K562 (cell line): ENCODE results near the gene ZGLP1. TPM values are rescaled to one million over a fixed set of nuclear protein-coding genes. Genes with fewer than 3 reads are reported as not detected.

Source experiments
- AFF4 ChIP-seq: sonication (generic); formaldehyde crosslinking; IDR thresholded peaks from 2 replicates; pipeline ENCODE4 v1.8.0; 2023; ENCODE audit warnings: mild to moderate bottlenecking, missing genetic modification reagents
- CREB3L1 ChIP-seq: fragments of 450-650 bp; IDR thresholded peaks from 2 replicates; pipeline ENCODE4 v1.6.1; 2014; ENCODE audit warnings: low read depth, mild to moderate bottlenecking, moderate library complexity, borderline replicate concordance
- FOXM1 ChIP-seq, 2 experiments: fragments of 450-650 bp in 1 of 2; sonication (generic) in 1 of 2; formaldehyde crosslinking in 1 of 2; IDR thresholded peaks; 2 replicates each; pipeline versions ENCODE4 v1.6.1 to v1.9.0; 2017 to 2022; ENCODE audit warnings: low read depth in 2 of 2, mild to moderate bottlenecking in 2 of 2, missing genetic modification reagents in 1 of 2, moderate library complexity in 1 of 2
- NR2C2 ChIP-seq, 2 experiments: fragments of 200-800 bp in 1 of 2; sonication (Bioruptor generic) in 1 of 2; sonication (generic) in 1 of 2; formaldehyde crosslinking in 1 of 2; IDR thresholded peaks; 2 replicates each; pipeline versions ENCODE4 v1.6.1 to v1.8.0; 2016 to 2022; ENCODE audit warnings: mild to moderate bottlenecking in 1 of 2, missing compliant biosample characterization in 1 of 2, missing genetic modification characterization in 1 of 2, missing genetic modification reagents in 1 of 2
- POLR2AphosphoS2 ChIP-seq: IDR thresholded peaks from 2 replicates; pipeline ENCODE4 v1.6.1; 2012; ENCODE audit warnings: low read length, improper control_type of control experiment
- POLR2G ChIP-seq: fragments of 200-400 bp; formaldehyde crosslinking; IDR thresholded peaks from 2 replicates; pipeline ENCODE4 v1.6.1; 2017; ENCODE audit warnings: low read depth, mild to moderate bottlenecking, antibody characterized with exemption, low read length, moderate library complexity
- PYGO2 ChIP-seq: fragments of 450-650 bp; IDR thresholded peaks from 2 replicates; pipeline ENCODE4 v1.6.1; 2016; ENCODE audit warnings: mild to moderate bottlenecking, missing genetic modification characterization, moderate library complexity, missing compliant biosample characterization
- SAFB ChIP-seq: fragments of 200-400 bp; formaldehyde crosslinking; IDR thresholded peaks from 2 replicates; pipeline ENCODE4 v1.6.1; 2017; ENCODE audit warnings: low read depth, low read length, borderline replicate concordance
- USF1 ChIP-seq: sonication (generic); formaldehyde crosslinking; IDR thresholded peaks from 2 replicates; pipeline ENCODE4 v1.9.0; 2022; ENCODE audit warnings: mild to moderate bottlenecking, missing genetic modification reagents
- VEZF1 ChIP-seq: fragments of 200-800 bp; sonication (Bioruptor generic); IDR thresholded peaks from 2 replicates; pipeline ENCODE4 v1.6.1; 2017; ENCODE audit warnings: missing genetic modification characterization, missing compliant biosample characterization
- ZBTB43 ChIP-seq: sonication (generic); formaldehyde crosslinking; IDR thresholded peaks from 2 replicates; pipeline ENCODE4 v1.8.0; 2023; ENCODE audit warnings: mild to moderate bottlenecking, missing genetic modification reagents
- ZBTB9 ChIP-seq: fragments of 450-650 bp; formaldehyde crosslinking; IDR thresholded peaks from 2 replicates; pipeline ENCODE4 v1.4.0; 2020; ENCODE audit warnings: mild to moderate bottlenecking, moderate library complexity
- ZNF274 ChIP-seq: IDR thresholded peaks from 2 replicates; pipeline ENCODE4 v1.6.1; 2011; ENCODE audit warnings: low read depth, mild to moderate bottlenecking, low read length, moderate library complexity, borderline replicate concordance
- ZNF77 ChIP-seq: fragments of 250-450 bp; sonication (Bioruptor Pico); IDR thresholded peaks from 2 replicates; pipeline ENCODE4 v1.5.0; 2020
- polyA plus RNA-seq, 8 experiments: library from polyadenylated mRNA; depleted of rRNA in 4 of 8; stranded (reverse) in 5 of 8; unstranded in 3 of 8; fragments of >200 nt; fragmentation: Nextera tagmentation in 2 of 8; fragmentation: Illumina TruSeq in 1 of 8; extraction: Ambion mirVana in 2 of 8; extraction: Trizol in 1 of 8; gene quantifications; 2 replicates each; pipeline versions ENCODE4 v1.2.1 to v1.2.3, GENCODE V29; 2011 to 2014; ENCODE audit warnings: inconsistent platforms in 1 of 8, missing spikeins in 1 of 8
- total RNA-seq, 7 experiments: library from RNA; depleted of rRNA in 6 of 7; stranded (reverse); fragments of >200 nt in 6 of 7; fragmentation: Illumina TruSeq in 2 of 7; extraction: Trizol in 2 of 7; gene quantifications; 2 replicates each; pipeline versions ENCODE4 v1.2.1 to v1.2.3, GENCODE V29; 2011 to 2021; ENCODE audit warnings: low replicate concordance in 1 of 7

Gene ZGLP1
- total and polyA plus RNA-seq, 9 of the 15 experiments (the other 6 are each of a cell fraction or from before 2014, with no cell fraction given) = 0.24 to 4.5 (median 2.2) TPM

- TF ChIP-seq NR2C2 (CRISPR knock-in tag; IDR thresholded peaks at IDR 0.05) (peak; percentile 74; the same call in 1 of the 2 replicates), NR2C2 (tag; IDR thresholded peaks at IDR 0.05) (no peak), USF1 (peak; percentile 28; the same call in 1 of the 2 replicates), ZBTB9 (CRISPR knock-in tag) (peak; percentile 78; the same call in 1 of the 2 replicates), VEZF1 (CRISPR knock-in tag) (peak; percentile 89), CREB3L1 (peak; percentile 95), ZBTB43 (CRISPR knock-in tag) (0 out of 2 replicates have a peak, but pooled peaks have one; percentile 8), AFF4 (peak; percentile 80; the same call in 1 of the 2 replicates), SAFB (peak; percentile 89), POLR2G (peak; percentile 99), ZNF274 (no peak), FOXM1 (IDR thresholded peaks at IDR 0.05; ENCODE audit: low read depth) (peak; percentile 22; the same call in 1 of the 2 replicates), FOXM1 (CRISPR knock-in tag; IDR thresholded peaks at IDR 0.05; ENCODE audit: low read depth) (0 out of 2 replicates have a peak, but pooled peaks have one; percentile 28), PYGO2 (tag) (no peak), ZNF77 (CRISPR knock-in tag) (no peak), POLR2AphosphoS2 (no peak)
Observed at GRCh38 chr19:10332965-10333757, 23.5 kb upstream of the ZGLP1 start, which contains the start of gene RAVER1 (continued).
